Measurements from ENCODE around the gene ICA1L.
"Not testable (repeated sequence)": the region's sequence is repeated elsewhere in the genome, so short reads cannot be mapped to it uniquely, and the experiment has no call there.

The ICA1L gene

DNA sequence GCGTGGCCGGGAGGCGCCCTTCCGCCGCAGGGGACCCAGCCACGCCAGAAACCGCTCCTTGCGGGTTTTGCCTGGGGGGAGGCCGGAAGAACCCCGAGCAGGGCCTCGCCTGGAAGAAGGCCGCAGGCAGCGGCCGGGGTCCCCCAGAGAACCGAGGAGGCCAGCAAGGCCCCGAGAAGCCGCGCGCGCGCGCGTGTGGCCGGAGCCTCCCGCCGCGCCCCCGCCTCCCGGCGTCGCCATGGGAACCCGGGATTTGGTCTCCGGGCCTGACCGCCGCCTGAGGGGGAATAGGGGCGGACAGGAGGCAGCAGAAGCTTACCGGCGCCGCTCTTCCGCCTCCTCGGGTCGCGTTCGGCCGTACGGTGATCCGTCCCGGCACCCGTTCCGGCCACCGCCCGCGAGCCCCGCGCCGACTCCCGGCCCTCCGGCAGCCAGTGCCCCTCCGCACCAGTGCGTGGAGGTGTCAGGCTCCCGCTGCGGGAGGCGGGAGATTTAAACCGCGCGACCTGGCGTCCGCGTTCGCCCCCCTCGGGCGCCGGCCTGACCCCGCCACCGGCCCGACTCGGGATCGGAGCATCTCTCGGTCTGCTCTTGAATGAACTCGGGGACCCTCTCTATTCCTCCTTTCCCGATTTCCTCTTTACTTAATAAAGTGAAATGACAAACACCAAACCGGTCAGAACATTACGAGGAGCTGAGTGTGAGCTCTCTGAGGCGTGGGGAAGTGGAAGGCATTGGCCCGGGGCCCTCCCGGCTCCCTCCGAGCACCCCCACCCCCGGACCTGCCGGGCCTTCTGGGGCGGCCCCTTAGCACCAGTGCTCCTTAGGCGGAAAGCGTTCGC is at the start of gene ICA1L:
Gene ICA1L, minus strand, starts transcription at position 467 of the 842 bp plus-strand sequence. CDS start 42,757 bp downstream, outside the sequence.
- DNase-seq: peak; percentile 67

DNA sequence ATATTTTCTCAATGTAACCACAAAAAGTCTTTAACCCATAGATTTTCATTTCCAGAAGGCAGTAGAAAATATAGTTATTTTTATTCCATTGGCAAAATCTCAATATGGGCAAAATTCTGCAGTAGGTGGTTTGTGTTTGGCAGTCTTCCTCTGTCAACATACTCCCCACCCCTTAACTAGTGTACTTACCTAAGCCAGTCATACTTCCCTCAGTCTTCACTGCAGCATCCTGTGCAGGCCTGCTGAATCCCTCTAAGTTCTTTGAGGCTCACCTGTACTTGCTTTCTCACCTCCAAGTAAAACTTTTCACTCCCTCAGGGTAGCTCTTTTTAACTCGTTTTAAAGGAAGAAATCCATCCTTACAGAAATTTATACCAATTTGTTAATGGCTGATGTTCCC is 47.3 kb upstream of the ICA1L start:
- DNase-seq: no peak

DNA sequence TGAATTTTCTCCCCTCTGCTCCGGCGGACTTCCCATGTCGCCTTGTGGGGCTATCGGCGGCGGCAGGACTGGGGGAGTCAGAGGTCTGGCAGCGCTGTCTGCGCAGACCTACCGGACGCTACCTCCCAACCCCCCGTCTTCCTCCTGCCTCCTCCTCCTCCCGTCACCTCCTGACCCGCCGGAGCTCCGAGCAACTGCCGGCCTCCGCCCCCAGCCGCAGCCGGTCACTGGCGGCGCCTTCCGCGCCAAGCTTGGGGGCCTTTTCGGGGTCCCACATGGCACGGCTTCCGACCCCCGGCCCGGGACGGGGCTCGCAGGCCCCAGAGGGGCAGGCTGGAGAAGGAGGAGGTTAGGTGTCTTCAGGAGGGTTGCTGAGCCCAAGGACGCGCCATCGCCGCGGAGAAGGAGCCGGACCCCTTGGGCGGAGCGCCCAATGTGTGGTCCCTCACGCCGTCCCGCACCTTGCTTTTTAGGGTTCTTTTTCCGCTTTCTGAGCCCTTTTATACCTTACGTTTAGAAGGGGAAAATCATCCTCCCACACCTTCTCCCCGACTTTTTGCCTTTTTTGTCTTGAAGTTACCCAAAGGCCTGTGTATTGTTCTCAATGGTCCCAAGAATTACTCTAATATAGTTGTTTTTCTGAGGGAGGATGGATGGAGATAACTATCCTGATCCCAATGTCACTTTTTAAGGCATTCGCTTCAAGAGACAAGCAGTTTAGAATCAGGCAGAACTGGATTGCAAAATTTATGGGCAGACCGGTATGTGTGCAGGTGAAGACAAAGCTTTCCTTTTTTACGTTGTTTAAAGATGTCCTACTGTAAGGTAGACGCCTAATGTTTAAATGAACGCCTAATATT is 41.0 kb upstream of the ICA1L start:
- DNase-seq: peak; percentile 8

DNA sequence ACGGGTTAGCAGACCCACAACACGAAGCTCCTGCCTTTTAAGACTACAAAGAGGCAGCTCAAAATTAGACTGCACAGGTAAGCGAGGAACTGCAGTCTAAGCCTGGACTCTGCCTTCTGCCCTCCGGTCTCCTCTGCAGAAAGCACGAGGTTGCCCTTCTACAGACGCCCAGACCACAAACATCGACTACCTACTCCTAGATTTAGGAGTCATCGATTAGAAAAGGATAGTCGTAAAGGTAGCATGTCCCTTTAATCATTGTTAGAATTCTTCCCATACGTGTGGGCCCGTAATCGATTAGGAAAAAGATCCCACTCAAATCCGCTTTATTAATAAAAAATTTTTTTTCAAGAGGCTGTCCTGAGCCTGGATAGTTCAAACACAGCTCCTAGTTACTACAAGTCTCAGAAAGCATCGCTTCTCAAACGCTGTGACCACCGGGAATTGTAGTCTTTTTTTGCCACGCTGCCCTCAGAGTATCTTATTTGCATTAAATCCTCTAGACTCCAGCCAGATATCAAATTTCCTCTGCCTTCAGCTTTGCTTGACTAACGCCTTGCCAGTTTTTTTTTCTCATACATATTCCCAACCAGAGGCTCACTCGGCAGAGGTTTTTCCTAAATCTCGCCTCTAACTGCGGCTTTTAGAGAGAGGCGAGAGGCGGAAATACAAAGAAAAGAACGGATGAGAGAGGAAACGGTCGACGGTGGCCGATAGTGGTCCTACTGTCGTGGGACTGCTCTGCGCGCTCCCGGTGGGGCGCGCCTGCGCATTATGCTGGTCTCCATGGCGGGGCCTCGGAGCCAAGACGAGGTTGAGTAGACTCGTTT is 40.2 kb upstream of the ICA1L start, which contains the start of the genes CARF and WDR12:
Gene CARF, plus strand, starts transcription at position 764 of the 830 bp plus-strand sequence. CDS start 29,628 bp downstream, outside the sequence.
Gene WDR12, minus strand, starts transcription at position 162 of the 830 bp plus-strand sequence. CDS start 197 bp downstream, outside the sequence.
- peak; percentile 98 for DNase-seq

DNA sequence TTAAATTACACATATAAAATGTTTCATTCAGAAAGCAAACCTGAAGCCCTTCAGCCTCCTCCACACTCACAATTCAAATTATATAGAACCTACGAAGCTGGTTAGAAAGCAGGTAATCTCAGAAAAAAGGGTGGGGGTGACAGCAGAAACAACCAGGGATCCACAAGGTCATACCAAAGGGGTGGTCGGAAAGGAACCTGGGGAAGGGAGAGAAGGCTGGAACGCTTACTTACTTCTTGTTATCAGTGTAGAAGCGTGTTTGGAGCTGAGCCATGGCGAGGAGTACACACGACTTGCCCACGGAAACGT is 39.6 kb upstream of the ICA1L start:
- DNase-seq: no peak

- peak; percentile 17 for DNase-seq
Observed at GRCh38 chr2:202910698-202911097, 39.1 kb upstream of the ICA1L start.

DNA sequence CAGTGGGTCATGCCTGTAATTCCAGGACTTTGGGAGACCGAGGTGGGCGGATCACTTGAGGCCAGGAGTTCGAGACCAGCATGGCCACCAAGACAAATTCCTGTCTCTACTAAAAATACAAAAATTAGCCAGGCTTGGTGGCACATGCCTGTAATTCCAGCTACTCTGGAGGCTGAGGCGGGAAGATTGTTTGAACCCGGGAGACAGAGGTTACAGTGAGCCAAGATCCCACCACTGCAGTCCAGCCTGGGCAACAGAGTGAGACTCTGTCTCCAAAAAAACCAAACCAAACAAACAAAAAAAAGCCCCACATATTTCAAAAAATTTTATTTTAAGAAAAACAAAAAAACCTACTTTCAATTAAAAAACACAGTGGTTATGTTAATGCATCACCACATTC is 38.7 kb upstream of the ICA1L start:
- not testable (repeated sequence) for DNase-seq

- peak; percentile 47 for DNase-seq
Observed at GRCh38 chr2:202909394-202910192, 38.0 kb upstream of the ICA1L start.

DNA sequence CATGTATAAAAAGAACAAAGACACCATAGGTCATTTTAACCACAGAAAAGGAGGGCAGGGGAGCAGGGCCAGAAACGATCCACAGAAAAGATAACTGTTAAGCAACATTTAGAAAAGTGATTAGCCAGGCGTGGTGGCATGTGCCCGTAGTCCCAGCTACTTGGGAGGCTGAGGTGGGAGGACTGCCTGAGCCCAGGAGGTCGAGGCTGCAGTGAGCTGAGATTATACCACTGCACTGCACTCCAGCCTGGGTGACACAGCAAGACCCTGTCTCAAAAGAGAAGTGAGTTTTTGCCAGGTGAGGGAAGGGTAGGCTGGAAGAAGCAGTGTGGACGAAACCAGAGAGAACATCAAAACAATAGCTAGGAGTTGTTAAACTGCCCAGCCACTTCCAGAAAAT is 36.6 kb upstream of the ICA1L start:
- DNase-seq: peak; percentile 21

DNA sequence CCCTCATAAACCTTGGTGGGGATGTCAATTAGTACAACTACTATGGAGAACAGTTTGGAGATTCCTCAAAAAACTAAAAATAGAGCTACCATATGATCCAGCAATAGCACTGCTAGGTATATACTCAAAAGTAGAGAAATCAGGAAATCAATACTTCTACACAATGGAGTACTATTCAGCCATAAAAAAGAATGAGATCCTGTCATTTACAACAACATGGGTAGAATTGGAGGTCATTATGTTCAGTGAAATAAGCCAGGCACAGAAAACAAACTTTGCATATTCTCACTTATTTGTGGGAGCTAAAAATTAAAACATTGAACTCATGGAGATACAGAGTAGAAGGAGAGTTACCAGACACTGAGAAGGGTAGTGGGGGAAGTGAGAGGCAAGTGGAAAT is 33.9 kb upstream of the ICA1L start:
- not testable (repeated sequence) for DNase-seq

GRCh38 chr2:202885190-202885589 is 13.6 kb upstream of the ICA1L start:
- no peak for DNase-seq

DNA sequence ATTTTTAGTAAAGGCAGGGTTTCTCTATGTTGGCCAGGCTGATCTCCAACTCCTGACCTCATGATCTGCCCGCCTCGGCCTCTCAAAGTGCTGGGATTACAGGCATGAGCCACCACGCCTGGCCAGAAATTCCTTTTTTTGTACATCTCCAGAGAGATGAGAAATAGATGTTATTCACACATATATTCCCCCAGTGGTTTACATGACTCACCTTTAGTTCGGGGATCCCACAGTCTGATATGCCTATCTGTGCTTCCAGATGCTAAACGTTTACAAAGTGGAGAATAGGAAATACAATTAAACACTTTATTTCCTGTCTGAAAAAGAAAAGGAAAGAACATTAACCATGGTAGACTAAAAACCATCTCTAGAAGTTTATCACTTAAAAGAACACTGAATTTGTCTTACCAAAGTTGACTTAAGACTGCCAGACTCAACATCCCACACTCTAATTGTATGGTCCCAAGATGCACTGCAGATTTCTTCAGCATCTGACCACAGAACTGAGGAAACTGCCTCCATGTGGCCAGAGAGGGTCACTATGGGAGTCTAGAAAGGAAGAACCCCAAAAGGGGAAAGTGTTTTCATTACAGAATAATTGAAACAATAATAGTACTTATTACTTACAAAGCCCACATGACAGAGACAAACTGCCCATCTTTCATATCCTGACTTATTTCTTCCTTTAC is 12.6 kb upstream of the ICA1L start:
- peak; percentile 21 for DNase-seq

GRCh38 chr2:202881570-202881969 is 10.0 kb upstream of the ICA1L start:
- no peak for DNase-seq

GRCh38 chr2:202877699-202878098 is 6.1 kb upstream of the ICA1L start:
- no peak for DNase-seq

DNA sequence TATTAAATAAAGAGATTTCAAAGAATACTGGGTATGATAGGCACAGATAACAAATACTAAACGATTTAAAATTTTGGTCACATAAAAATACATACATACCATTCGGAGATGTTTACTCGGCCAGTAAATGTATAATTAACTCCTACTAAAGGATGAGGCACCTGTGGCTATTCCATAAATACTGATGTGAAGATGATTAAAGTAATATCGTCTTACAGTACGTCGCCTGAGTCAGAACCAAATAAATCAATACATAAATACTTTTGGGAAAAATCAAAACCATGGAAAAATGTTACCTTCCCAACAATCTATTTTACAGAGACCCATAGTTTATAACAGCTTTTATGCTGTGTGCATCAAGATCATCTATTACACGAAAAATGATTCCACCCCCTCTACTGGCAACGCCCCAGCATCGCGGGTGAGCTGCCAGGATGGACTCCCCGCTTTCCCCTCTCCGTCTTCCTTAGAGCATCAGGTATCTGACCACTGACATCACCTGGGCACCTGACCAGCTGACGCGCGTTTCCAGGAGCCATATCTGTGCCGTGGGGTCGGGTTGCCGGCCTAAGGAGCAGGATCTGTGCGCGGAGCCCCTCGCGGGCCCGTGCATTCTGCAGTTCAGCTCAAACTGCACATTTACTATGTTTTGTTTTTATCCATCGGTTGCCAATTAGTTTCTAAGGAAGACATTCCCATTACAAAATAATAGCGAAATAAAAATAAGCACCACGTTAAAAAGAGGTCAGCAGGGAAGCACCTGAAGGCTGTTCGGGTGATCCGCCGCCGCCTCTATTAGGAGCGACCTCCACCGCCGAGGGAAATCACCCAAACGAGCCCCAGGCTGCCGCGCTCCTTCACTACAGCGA is 901 bp downstream of the ICA1L start:
- peak; percentile 84 for DNase-seq

DNA sequence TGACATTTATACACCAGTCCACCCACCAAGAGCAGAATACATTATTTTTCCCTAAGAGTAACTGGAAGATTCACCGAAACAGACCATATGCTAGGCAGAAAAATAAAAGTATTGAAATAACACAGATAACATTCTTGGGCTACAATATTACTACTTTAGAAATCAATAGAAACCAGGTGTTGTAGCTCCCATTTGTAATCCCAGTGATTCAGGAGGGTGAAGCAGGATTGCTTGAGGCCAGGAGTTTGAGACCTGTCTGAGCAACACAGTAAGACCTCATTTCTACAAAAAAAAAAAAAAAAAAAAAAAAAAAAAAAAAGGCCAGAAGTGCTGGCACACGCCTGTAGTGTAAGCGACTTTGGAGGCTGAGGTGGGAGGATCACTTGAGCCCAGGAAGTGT is 9.6 kb downstream of the ICA1L start:
- DNase-seq: no peak

DNA sequence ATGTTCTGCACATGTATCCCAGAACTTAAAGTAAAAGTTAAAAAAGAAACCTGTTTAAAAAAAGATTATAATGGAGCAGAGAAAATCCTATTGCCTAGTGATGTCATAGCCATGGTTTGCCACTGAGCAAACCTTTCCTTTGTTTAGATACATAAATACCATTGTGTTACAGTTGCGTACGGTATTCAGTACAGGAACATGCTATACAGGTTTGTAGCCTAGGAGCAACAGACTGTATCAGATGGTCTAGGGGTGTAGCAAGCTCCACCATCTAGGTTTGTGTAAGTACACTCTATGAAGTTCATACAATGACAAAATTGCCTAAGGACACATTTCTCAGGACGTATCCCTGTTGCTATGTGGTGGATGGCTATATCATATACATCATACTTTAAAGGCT is 13.0 kb downstream of the ICA1L start:
- no peak for DNase-seq

DNA sequence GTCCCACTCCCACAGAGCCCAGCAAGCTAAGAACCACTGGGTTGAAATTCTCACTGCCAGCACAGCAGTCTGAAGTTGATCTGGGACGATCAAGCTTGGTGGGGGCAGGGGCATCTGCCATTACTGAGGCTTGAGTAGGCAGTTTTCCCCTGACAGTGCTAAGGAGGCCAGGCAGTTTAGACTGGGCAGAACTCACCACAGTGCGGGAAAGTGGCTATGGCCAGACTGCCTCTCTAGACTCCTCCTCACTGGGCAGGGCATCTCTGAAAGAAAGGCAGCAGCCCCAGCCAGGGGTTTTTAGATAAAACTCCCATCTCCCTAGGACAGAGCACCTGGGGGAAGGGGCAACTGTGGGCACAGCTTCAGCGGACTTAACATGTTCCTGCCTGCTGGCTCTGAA is 22.2 kb downstream of the ICA1L start:
- not testable (repeated sequence) for DNase-seq

GRCh38 chr2:202848813-202849212 is 22.8 kb downstream of the ICA1L start:
- DNase-seq: peak; percentile 53
